Endometrial microvascular endothelial cells (primary cell): Measurements from ENCODE around the gene GRHL1. TPM values are rescaled to one million over a fixed set of nuclear protein-coding genes. Genes with fewer than 3 reads are reported as not detected.

Source experiments
- in situ Hi-C: cut with HindIII; loops from 2 replicates; pipeline ENCODE4 v1.10.0; 2017; ENCODE audit warnings: low sequenced_read_pairs, low pct_unique_long_range_greater_than_20kb; ENCODE audit errors: inconsistent ontology term
- total RNA-seq: library from RNA; depleted of rRNA; stranded (reverse); fragments of >200 nt; gene quantifications from one replicate; pipeline ENCODE4 v1.2.3, GENCODE V29; 2015; ENCODE audit errors: inconsistent ontology term

Gene GRHL1
- total RNA-seq, 1 donor from 2014 or later: 3.2 TPM

- in situ Hi-C loops: loop anchor here (25.0 kb wide), 1 partner anchor 218 kb away; no protein-coding TSS in a partner anchor
These were observed 78.4 kb downstream of the GRHL1 start for GRCh38 chr2:10029875-10030223.

GRCh38 chr2:10030311-10030736 lies 78.8 kb downstream of the GRHL1 start:
- in situ Hi-C loops: loop anchor here (25.0 kb wide), 1 partner anchor 218 kb away; no protein-coding TSS in a partner anchor

- in situ Hi-C loops: loop anchor here (25.0 kb wide), 1 partner anchor 218 kb away; no protein-coding TSS in a partner anchor
These were observed 79.3 kb downstream of the GRHL1 start for GRCh38 chr2:10030798-10031197.

- in situ Hi-C loops: loop anchor here (25.0 kb wide), 1 partner anchor 220 kb away; no protein-coding TSS in a partner anchor
These were observed 80.6 kb downstream of the GRHL1 start for GRCh38 chr2:10031886-10032745.

GRCh38 chr2:10032746-10033105 lies 81.2 kb downstream of the GRHL1 start:
- in situ Hi-C loops: loop anchor here (25.0 kb wide), 1 partner anchor 220 kb away; no protein-coding TSS in a partner anchor

GRCh38 chr2:10033251-10034006 lies 81.9 kb downstream of the GRHL1 start:
- in situ Hi-C loops: loop anchor here (25.0 kb wide), 1 partner anchor 221 kb away; no protein-coding TSS in a partner anchor

GRCh38 chr2:10034333-10035052 lies 83.0 kb downstream of the GRHL1 start:
- in situ Hi-C loops: loop anchor here (25.0 kb wide), 1 partner anchor 222 kb away; no protein-coding TSS in a partner anchor

- in situ Hi-C loops: loop anchor here (25.0 kb wide), 1 partner anchor 223 kb away; no protein-coding TSS in a partner anchor
These were observed 83.5 kb downstream of the GRHL1 start for GRCh38 chr2:10035053-10035422.

GRCh38 chr2:10035633-10036032 lies 84.1 kb downstream of the GRHL1 start:
- in situ Hi-C loops: loop anchor here (25.0 kb wide), 1 partner anchor 223 kb away; no protein-coding TSS in a partner anchor

GRCh38 chr2:10036095-10036884 lies 84.8 kb downstream of the GRHL1 start:
- in situ Hi-C loops: loop anchor here (25.0 kb wide), 1 partner anchor 224 kb away; no protein-coding TSS in a partner anchor

- in situ Hi-C loops: loop anchor here (25.0 kb wide), 1 partner anchor 226 kb away; no protein-coding TSS in a partner anchor
These were observed 86.6 kb downstream of the GRHL1 start for GRCh38 chr2:10038123-10038522.

GRCh38 chr2:10038716-10039115 lies 87.2 kb downstream of the GRHL1 start:
- in situ Hi-C loops: loop anchor here (25.0 kb wide), 1 partner anchor 226 kb away; no protein-coding TSS in a partner anchor

- in situ Hi-C loops: loop anchor here (25.0 kb wide), 1 partner anchor 228 kb away; no protein-coding TSS in a partner anchor
These were observed 88.3 kb downstream of the GRHL1 start for GRCh38 chr2:10039658-10040410.

- in situ Hi-C loops: loop anchor here (25.0 kb wide), 1 partner anchor 229 kb away; no protein-coding TSS in a partner anchor
These were observed 90.2 kb downstream of the GRHL1 start for GRCh38 chr2:10041711-10042110.

GRCh38 chr2:10042301-10043161 lies 91.0 kb downstream of the GRHL1 start:
- in situ Hi-C loops: loop anchor here (25.0 kb wide), 1 partner anchor 230 kb away; no protein-coding TSS in a partner anchor

- in situ Hi-C loops: loop anchor here (25.0 kb wide), 1 partner anchor 231 kb away; no protein-coding TSS in a partner anchor
These were observed 91.9 kb downstream of the GRHL1 start, which contains the start of gene KLF11 for GRCh38 chr2:10043256-10043905. Gene KLF11 (plus strand): TSS chr2:10043550. CDS start chr2:10043717, 167 bp downstream.
